GM12892 (cell line): Measurements from ENCODE around the gene MRPL28. TPM values are rescaled to one million over a fixed set of nuclear protein-coding genes. Genes with fewer than 3 reads are reported as not detected.
"Not testable (repeated sequence)": the region's sequence is repeated elsewhere in the genome, so short reads cannot be mapped to it uniquely, and the experiment has no call there.

Source experiments
- DNase-seq: peaks from one replicate; pipeline ENCODE4 v3.0.0; 2011; ENCODE audit not compliant: insufficient read length
- FAIRE-seq: peaks from 2 replicates; lab custom pipeline; 2011; peaks lifted over from hg19 to GRCh38; lab: Jason Lieb, UNC
- POLR2A ChIP-seq: IDR thresholded peaks from 2 replicates; pipeline ENCODE4 v1.6.1; 2011; ENCODE audit warnings: low read depth, low read length, control low read depth
- POLR2AphosphoS5 ChIP-seq: IDR thresholded peaks from 2 replicates; pipeline ENCODE4 v1.6.1; 2011; ENCODE audit warnings: low read depth, low read length, control low read depth
- TAF1 ChIP-seq: IDR thresholded peaks from 2 replicates; pipeline ENCODE4 v1.6.1; 2011; ENCODE audit warnings: low read depth, mild to moderate bottlenecking, control low read depth, low read length, borderline replicate concordance
- polyA plus RNA-seq: library from polyadenylated mRNA; unstranded; fragments of >200 nt; gene quantifications from one replicate; pipeline ENCODE4 v1.2.1, GENCODE V29; 2012; ENCODE audit warnings: missing spikeins, inconsistent platforms; ENCODE audit not compliant: missing spikeins

MRPL28 gene
- polyA plus RNA-seq = 59.7 TPM

GRCh38 chr16:370443-370842 is at the start of gene MRPL28:
MRPL28 (minus strand) TSS chr16:370538; CDS start chr16:370218, 320 bp downstream.
- TF ChIP-seq POLR2AphosphoS5 (no peak), POLR2A (no peak), TAF1 (no peak)
- FAIRE-seq = peak; percentile 99
- DNase-seq = peak; percentile 98

GRCh38 chr16:415170-415498 is 44.8 kb upstream of the MRPL28 start:
- not testable (repeated sequence) for FAIRE-seq, DNase-seq

GRCh38 chr16:414395-415169 is 44.2 kb upstream of the MRPL28 start:
- no peak for FAIRE-seq
- no peak for DNase-seq
- TF ChIP-seq POLR2AphosphoS5 (no peak), POLR2A (no peak), TAF1 (no peak)

- FAIRE-seq (no peak), DNase-seq (no peak)
- TF ChIP-seq POLR2A = no peak
- TF ChIP-seq TAF1 = no peak
- TF ChIP-seq POLR2AphosphoS5 = no peak
Measured at GRCh38 chr16:411576-412265, 41.4 kb upstream of the MRPL28 start.

- no peak for TF ChIP-seq POLR2AphosphoS5
- no peak for TF ChIP-seq POLR2A
- TF ChIP-seq TAF1 = no peak
Measured at GRCh38 chr16:410516-411178, 40.3 kb upstream of the MRPL28 start.

GRCh38 chr16:407253-407652 is 36.9 kb upstream of the MRPL28 start:
- DNase-seq (no peak), FAIRE-seq (no peak)
- TF ChIP-seq TAF1 = no peak

More at GRCh38 chr16:410516-411178, 40.3 kb upstream of the MRPL28 start:
- no peak for FAIRE-seq
- DNase-seq = no peak

- TF ChIP-seq POLR2A (no peak), POLR2AphosphoS5 (no peak), TAF1 (no peak)
- DNase-seq (no peak), FAIRE-seq (no peak)
Measured at GRCh38 chr16:405548-406506, 35.5 kb upstream of the MRPL28 start.

- TF ChIP-seq POLR2A (no peak), POLR2AphosphoS5 (no peak), TAF1 (no peak)
- FAIRE-seq = no peak
- DNase-seq = no peak
Measured at GRCh38 chr16:404971-405486, 34.7 kb upstream of the MRPL28 start.

- FAIRE-seq = peak; percentile 90
Measured at GRCh38 chr16:401468-402348, 31.4 kb upstream of the MRPL28 start, which contains the start of gene DECR2. DECR2 (plus strand) TSS chr16:401885; CDS start chr16:401964, 79 bp downstream.

GRCh38 chr16:400061-400591 is 29.8 kb upstream of the MRPL28 start:
- TF ChIP-seq POLR2A (no peak), TAF1 (no peak), POLR2AphosphoS5 (no peak)
- FAIRE-seq = no peak

More at GRCh38 chr16:401468-402348, 31.4 kb upstream of the MRPL28 start, which contains the start of gene DECR2:
- TF ChIP-seq TAF1 (peak; percentile 37; the same call in 1 of the 2 replicates), POLR2A (peak; percentile 81; the same call in 1 of the 2 replicates), POLR2AphosphoS5 (peak; percentile 73)
- DNase-seq = peak; percentile 95

More at GRCh38 chr16:400061-400591, 29.8 kb upstream of the MRPL28 start:
- no peak for DNase-seq
